NCI-H345 treated with DMSO at 0.1 percent for 48 hours (cell line): ENCODE measurements around the gene SHLD2.
"Not testable (repeated sequence)": the region's sequence is repeated elsewhere in the genome, so short reads cannot be mapped to it uniquely, and the experiment has no call there.

ENCODE experiments used
- DNase-seq: peaks from one replicate; lab custom pipeline; 2025; ENCODE audit not compliant: unreplicated experiment; lab: John Stamatoyannopoulos, UW

Gene SHLD2

DNA sequence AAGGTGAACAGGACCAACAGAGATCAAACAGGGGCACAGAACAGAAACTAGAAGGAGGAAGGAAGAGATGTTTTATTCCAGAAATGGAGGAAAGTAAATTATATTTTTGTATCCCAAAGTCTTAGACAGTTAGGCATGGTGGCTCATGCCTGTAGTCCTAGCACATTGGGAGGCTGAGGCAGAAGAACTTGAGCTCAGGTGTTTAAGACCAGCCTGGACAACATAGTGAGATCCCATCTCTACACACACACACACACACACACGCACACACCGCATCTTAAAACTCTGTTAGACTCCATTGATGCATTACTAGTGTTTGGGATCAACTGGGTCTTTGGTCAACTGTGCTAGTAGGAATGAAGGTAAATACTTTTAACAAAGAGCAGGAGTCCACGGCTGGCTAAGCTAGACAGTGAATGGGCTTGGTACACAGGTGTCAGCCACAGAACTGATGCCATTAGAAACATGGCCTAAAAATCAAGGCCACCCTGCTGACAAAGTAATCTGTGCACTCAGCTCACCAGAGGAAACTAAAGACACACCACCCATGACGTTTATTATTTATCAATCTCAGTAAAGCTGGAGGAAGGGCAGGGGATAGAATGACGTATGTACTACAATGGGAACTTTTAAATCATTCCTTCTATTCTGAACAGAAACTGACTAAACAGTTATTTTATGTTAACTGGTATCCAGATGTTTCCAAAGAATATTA, 11.3 kb upstream of the SHLD2 start:
- DNase-seq: not testable (repeated sequence)

DNA sequence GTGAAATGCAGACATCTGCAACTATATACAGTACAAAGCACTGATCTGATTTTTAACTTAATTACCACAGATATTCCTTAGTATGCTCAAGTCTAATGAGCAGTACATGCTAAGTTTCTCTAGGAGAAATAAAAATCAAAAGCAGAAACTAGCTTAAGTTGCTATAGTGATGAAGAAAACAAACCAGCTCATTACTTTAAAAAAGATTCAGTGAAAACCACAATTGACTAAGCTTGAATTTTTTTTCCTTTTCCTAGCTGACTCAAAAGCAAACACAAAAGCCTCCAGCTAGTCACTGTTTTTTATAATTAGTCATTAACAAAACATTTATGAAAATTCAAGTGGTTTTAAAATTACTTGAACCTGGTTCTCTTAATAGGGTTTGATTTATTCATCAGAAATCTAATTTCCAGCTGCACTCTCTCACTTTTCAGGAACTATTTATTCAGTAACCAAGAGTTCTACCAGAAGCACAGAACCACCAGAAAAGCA, 10.7 kb upstream of the SHLD2 start:
- DNase-seq: not testable (repeated sequence)

GRCh38 chr10:87085537-87085936, 9.5 kb upstream of the SHLD2 start:
- DNase-seq: no peak

DNA sequence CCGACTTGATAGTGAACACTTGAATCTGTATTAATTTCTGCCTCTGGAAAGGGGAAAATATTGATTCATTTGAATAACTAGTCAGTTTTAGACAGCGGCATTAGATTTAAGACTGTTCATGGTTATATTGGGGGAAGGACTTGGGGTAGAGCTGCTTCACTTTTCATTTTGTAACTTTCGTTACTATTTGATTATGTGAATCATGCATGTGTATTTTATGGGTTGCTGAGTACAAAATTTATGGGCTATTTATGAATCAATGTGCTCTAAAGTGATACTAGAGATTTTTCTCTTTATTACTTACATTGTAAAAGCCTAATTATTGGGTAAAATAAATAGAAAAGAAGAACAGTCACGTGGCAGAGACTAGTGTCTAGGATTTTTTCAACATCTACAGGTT, 5.3 kb upstream of the SHLD2 start:
- no peak for DNase-seq

DNA sequence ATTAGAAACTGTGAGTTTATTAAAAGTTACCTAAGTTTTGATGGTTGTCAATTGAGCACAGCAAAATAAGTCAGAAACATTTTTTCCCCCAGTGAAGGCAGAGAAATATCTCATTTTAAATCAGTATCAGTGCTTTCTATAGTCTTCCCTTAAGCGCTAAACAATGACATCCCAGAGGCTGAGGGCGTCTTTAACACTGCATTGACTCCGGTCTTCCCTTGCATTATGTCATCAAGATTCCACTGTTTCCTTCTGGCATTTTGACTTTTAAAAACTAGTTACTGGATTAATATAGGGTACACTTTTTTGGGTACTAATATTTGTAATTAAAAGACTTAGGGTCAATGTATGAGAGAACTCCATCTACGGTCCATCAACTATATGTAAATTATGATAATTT, 4.2 kb upstream of the SHLD2 start:
- no peak for DNase-seq

GRCh38 chr10:87092376-87092860, 2.6 kb upstream of the SHLD2 start:
- DNase-seq: no peak

GRCh38 chr10:87092861-87093631, 2.0 kb upstream of the SHLD2 start:
- no peak for DNase-seq

GRCh38 chr10:87093632-87094372, 1.2 kb upstream of the SHLD2 start:
- no peak for DNase-seq

DNA sequence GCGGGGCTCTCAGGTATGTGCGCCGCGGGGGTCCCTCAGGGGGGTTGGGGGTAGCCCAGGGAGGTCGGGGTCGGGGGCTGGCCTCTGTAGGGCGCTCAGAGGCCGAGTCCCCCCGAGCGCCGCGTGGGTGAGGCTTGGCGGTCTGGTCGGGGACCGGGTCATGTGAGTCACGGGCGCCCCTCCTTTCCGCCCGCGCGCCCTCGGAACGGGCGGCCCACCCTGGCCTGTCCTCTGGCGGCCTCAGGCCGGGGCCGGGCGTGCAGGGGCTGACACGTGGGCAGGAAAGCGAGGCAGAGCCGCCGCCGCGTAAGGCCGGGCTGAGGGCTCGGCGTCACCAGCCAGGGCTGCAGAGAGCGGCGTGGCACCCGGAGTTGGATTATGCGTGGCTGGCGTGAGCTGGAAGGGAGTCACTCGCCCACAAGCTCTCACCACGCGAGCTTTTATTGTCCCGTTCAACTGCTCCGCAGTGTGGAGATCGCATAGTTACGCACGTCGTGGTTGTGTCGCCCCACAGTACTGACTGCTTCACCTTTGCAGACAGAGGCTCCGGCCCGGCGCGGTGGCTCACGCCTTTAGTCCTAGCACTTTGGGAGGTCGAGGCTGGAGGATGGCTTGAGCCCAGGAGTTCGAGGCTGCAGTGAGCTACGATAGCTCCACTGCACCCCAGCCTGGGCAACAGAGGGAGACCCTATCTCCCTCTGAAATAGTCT, 385 bp downstream of the SHLD2 start:
- peak; percentile 19 for DNase-seq

DNA sequence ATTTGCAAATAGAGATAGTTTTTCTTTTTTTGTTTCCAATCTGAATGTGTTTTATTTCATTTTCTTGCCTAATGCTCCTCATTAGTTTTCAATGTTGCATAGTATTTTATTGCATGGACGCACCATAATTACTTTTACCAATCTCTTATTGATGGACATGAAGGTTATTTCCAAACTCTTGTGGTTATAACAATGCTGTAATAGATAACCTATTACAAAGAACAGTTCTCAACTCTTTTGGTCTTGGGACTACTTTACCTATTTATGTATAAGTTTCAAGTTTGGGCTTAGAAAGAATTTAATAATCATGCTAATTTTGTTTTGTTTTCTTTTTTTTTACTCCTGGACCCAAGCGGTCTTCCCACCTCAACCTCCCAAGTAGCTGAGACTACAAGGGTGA, 7.0 kb downstream of the SHLD2 start:
- DNase-seq: no peak

DNA sequence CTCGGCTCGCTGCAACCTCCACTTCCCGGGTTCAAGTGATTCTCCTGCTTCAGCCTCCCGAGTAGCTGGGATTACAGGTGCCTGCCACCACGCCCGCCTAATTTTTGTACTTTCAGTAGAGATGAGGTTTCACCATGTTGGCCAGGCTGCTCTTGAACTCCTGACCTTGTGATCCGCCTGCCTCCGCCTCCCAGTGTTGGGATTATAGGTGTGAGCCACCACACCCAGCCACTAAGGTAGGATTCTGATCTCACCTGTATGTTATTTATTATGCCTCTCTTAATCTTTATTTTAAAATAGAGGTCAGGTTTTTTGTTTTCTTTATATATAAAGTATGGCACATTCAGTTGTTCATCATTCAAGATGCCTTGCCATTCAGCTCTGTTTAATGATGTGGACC, 9.7 kb downstream of the SHLD2 start:
- DNase-seq: not testable (repeated sequence)

DNA sequence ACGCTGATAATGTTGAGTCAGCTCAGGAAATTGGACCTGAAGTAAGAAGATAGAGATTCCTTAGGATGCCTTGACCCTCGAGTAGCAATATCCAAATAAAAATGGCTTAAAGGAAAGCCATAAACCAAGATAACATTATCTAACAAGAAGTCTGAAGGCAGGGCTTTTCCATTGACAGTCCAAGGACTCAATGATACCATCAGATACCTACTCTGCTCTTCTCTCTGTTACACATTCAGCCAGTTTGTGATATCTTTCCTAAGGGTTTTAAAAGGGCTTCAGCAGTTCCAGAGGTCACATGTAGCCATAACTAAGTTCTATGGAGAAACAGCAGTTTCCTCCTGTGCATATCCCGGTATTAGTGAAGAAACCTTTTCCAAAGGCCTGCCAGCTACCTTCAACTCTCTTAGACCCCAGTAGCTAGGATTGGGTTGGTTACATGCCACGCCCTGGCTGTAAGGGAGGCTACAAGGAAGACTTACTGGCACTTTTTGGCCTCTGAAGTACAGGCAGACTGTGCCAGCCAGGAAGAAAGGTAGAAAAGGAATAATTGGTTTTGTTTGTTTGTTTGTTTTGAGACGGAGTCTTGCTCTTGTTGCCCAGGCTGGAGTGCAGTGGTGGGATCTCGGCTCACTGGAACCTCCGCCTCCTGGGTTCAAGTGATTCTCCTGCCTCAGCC, 10.6 kb downstream of the SHLD2 start:
- no peak for DNase-seq

DNA sequence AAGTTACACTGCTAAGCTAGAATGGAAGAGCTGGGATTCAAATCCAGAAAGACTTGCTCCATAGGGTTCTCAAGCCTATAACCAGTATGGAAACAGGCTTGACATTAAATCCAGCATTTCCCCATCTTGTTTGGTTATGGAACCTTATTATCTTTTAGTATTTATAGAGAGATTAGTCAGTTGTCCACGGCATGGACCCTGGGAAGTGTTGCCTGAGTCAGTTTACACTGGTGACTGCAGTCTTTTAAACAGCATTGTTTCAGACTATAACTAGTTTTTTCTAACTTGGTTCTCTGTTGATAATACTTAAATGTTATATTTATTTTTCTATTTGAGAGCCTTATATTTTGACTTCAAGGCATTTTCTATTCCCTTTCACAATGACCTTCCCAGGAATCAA, 23.1 kb downstream of the SHLD2 start:
- DNase-seq: not testable (repeated sequence)

- not testable (repeated sequence) for DNase-seq
Observed at GRCh38 chr10:87119029-87119428, 24.0 kb downstream of the SHLD2 start.

- not testable (repeated sequence) for DNase-seq
Observed at GRCh38 chr10:87123351-87123750, 28.3 kb downstream of the SHLD2 start.

DNA sequence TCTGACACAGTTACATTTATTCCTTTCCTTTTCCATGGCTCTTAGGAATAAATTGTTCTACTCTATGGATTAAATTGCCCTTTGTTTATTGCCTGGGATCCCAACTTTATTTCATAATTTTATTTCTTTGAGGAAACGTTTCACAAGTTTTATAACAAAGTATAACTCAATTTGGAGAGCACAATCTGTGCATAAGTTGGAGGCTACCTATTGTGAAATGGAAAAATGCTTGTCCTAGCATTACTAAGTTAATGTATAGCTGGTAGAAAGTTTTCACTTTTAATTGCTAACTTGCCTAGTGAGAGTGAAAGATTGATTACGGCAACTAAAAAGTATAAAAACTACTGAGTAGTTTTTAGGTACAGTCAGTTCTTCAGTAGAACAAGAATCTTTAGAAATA, 32.0 kb downstream of the SHLD2 start:
- DNase-seq: not testable (repeated sequence)

DNA sequence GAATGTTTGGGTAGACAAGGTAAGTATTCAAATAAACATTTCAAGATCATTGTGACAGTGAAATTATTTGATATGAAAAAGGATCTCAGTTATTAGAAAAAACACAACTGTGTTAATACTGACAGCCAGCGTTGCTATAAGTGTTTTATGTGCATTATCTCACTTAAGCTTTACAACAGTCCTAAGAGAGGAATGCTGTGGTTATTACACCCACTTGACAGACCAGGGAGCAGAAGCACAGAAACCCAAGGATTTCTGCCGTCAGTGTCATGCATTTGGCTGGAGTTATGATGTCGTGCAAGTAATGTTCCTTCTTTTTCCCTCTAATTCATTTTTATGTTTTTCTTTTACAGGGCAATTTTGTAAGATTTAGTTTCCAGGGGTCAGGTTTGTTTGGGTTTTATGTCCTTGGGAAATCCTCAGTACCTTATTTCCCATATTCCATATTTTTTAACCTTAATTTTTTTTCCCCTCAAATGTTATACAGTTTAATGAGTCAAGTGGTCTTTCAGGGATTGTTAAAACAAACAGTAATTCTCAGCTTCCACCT, 32.7 kb downstream of the SHLD2 start:
- DNase-seq: not testable (repeated sequence)

- DNase-seq: not testable (repeated sequence)
Observed at GRCh38 chr10:87132176-87132575, 37.2 kb downstream of the SHLD2 start.

- not testable (repeated sequence) for DNase-seq
Observed at GRCh38 chr10:87133936-87134335, 38.9 kb downstream of the SHLD2 start.

DNA sequence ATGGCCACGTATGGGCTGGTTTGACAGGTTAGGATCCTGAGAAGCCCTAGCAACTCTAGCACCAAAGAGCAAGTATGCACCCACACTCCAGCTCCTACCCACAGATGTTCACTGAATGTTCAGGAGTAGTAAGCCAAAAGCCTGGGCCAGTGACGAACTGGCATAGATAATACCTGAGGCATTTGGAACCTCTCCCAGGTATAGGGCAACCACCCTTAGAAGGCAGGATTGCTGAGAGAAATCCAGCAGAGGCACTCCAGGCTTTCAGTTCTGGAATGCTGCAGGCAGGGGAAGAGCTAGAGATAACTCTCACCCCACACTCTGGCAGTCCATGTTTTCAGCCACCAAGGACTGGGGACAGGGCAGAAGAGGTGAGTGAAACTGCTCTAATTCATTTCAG, 39.4 kb downstream of the SHLD2 start:
- not testable (repeated sequence) for DNase-seq
